KMS-11 (cell line): Measurements from ENCODE around the gene TNNI2.

ENCODE experiments used
- H2AFZ ChIP-seq: fragments of 200-600 bp; sonication (generic); 2 replicates; pipeline ENCODE4 v1.6.1; 2016; ENCODE audit warnings: antibody characterized with exemption, mixed run types, low read depth
- H3K27ac ChIP-seq: fragments of 200-600 bp; sonication (generic); 2 replicates; pipeline ENCODE4 v1.6.1; 2016; ENCODE audit warnings: mild to moderate bottlenecking, mixed run types
- H3K27me3 ChIP-seq: fragments of 200-600 bp; sonication (generic); 2 replicates; pipeline ENCODE4 v1.6.1; 2017; ENCODE audit warnings: mild to moderate bottlenecking, low read depth, mixed run types, moderate library complexity; ENCODE audit not compliant: insufficient read depth
- H3K36me3 ChIP-seq: fragments of 200-600 bp; sonication (generic); 2 replicates; pipeline ENCODE4 v1.6.1; 2017; ENCODE audit warnings: mild to moderate bottlenecking, mixed run types; ENCODE audit not compliant: insufficient read depth
- H3K4me1 ChIP-seq: fragments of 200-600 bp; sonication (generic); 2 replicates; pipeline ENCODE4 v1.6.1; 2016; ENCODE audit warnings: mild to moderate bottlenecking, low read depth, mixed run types; ENCODE audit not compliant: poor library complexity, severe bottlenecking
- H3K4me2 ChIP-seq: fragments of 200-600 bp; sonication (generic); 2 replicates; pipeline ENCODE4 v1.7.0; 2016; ENCODE audit warnings: mild to moderate bottlenecking, mixed run types
- H3K4me3 ChIP-seq: fragments of 200-600 bp; sonication (generic); IDR thresholded peaks from 2 replicates; pipeline ENCODE4 v1.6.1; 2017; ENCODE audit warnings: low read depth, low read length, mixed read lengths; ENCODE audit not compliant: insufficient read depth
- H3K79me2 ChIP-seq: fragments of 200-600 bp; sonication (generic); 2 replicates; pipeline ENCODE4 v1.6.1; 2016; ENCODE audit warnings: low read depth, mixed run types; ENCODE audit not compliant: insufficient read depth
- H3K9ac ChIP-seq: fragments of 200-600 bp; sonication (generic); 2 replicates; pipeline ENCODE4 v1.6.1; 2016; ENCODE audit warnings: mild to moderate bottlenecking, mixed run types
- H4K20me1 ChIP-seq: fragments of 200-600 bp; sonication (generic); 2 replicates; pipeline ENCODE4 v1.6.1; 2016; ENCODE audit warnings: mild to moderate bottlenecking, mixed run types; ENCODE audit not compliant: insufficient read depth
- CTCF ChIP-seq: fragments of 200-600 bp; sonication (generic); conservative IDR thresholded peaks from 2 replicates; pipeline ENCODE4 v1.6.1; 2017; ENCODE audit warnings: low read depth, mild to moderate bottlenecking, antibody characterized with exemption, low read length, moderate library complexity, mixed read lengths

TNNI2 gene

GRCh38 chr11:1836011-1836945 is 2.5 kb upstream of the TNNI2 start:
- Histone ChIP-seq H3K4me3 (no peak overlapping the region), H3K79me2 (no peaks in the 10 kb centered on the region), H4K20me1 (no peaks in the 10 kb centered on the region), H3K4me1 (no peaks in the 10 kb centered on the region), H3K27me3 (peaks cover 75% of the 10 kb centered on the region), H2AFZ (no peak overlapping the region), H3K36me3 (no peaks in the 10 kb centered on the region), H3K4me2 (no peak overlapping the region), H3K9ac (no peak overlapping the region), H3K27ac (no peak overlapping the region)
- no peak for TF ChIP-seq CTCF

DNA sequence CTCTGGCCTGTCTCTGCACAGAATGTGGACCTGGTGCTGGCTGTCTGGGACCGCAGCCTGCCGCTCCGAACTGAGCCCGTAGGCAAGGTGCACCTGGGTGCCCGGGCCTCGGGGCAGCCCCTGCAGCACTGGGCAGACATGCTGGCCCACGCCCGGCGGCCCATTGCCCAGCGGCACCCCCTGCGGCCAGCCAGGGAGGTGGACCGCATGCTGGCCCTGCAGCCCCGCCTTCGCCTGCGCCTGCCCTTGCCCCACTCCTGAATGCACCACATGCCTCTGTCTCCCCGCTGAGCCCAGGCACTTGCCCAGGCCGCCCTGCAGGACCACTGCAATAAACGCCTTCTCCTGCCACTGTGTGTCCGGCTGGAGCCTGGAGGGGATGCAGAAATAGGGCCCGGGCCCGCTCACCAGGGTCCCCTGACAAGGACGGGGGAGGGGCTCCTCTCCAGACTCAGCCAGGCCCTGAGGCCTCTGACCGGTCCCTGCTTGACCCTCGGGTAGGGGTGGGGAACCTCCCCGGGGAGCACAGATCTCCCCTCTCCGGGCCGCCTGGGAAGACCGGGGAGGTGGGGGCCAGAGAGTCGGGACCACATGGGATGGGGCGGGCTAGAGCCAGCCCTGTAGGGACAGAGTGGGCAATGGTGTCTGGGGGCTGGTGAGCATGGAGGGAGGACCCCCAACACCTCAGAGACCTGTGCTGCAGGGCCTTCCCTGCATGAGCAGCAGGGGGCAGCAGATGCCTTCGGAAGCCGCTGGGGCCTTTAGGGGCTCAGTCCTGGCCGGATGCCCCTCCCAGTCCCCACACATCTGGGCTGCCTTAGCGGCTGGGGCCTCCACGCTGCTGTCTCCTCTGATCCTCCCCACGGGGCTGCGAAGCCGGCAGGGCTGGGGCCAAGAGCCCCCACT is 1.4 kb upstream of the TNNI2 start:
- Histone ChIP-seq H3K4me3 (no peak overlapping the region), H4K20me1 (no peaks in the 10 kb centered on the region), H3K9ac (no peak overlapping the region), H2AFZ (no peak overlapping the region), H3K27me3 (peaks cover 75% of the 10 kb centered on the region), H3K79me2 (no peaks in the 10 kb centered on the region), H3K27ac (no peak overlapping the region), H3K36me3 (no peaks in the 10 kb centered on the region), H3K4me2 (no peak overlapping the region), H3K4me1 (no peaks in the 10 kb centered on the region)
- peak; percentile 64; the same call in 1 of the 2 replicates for TF ChIP-seq CTCF

DNA sequence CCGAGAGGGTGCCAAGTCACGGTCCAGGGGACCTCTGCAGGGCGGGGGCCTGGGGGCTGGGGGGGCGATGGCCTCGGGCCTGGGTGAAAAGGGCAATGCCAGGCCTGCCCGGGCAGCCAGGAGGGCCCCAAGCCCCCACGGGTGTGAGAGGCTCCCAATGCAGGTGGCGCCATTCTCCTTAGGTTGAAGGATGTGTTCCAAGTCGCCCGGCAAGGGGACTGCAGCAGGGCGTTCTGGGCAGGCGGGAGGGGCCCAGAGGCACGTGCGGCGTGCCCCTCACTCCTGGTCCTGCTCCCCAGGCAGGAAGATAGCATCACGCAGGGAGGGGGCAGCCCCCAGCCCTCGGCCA is 730 bp upstream of the TNNI2 start:
- no peak for TF ChIP-seq CTCF
- H3K27me3 ChIP-seq: peaks cover 74% of the 10 kb centered on the region
- no peak overlapping the region for H3K4me3 ChIP-seq
- H3K79me2 ChIP-seq: no peaks in the 10 kb centered on the region
- H3K27ac ChIP-seq: no peak overlapping the region
- H3K9ac ChIP-seq: no peak overlapping the region
- H4K20me1 ChIP-seq: no peaks in the 10 kb centered on the region
- no peaks in the 10 kb centered on the region for H3K4me1 ChIP-seq
- no peak overlapping the region for H2AFZ ChIP-seq
- no peaks in the 10 kb centered on the region for H3K36me3 ChIP-seq
- no peak overlapping the region for H3K4me2 ChIP-seq

DNA sequence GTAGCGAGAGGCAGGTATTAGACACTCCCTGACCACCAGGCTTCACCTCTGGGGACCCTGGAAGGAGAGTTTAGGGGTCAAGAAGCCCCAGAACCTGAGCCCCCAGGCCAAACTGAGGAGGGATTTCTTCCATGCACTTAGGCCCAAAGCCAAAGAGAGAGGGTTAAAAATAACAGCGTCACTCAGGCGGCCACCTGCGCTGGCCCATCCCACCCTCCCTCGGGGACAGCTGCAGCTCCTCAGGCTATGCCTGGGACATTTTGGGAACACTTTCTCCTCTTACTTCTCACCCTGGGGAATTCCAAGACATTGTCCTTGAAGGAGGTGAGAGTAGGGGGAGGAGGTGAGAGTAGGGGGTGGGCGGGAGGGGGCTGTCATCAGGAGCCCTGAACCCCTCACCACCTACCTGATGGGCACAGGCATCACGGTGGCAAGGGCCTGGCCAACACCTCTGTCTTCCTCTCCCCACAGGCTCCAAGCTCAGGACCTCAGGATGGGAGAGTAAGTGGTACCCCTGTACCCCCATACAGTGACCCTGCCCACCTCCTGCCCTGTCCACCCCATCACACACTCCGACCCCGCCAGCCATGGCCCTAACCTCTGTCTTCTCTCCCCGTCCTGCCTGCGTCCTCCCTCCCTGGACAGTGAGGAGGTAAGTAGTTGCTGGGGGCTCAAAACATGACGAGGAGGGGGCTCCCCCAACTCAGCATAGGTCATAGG is 583 bp downstream of the TNNI2 start:
- Histone ChIP-seq H3K27ac (no peak overlapping the region), H2AFZ (no peak overlapping the region), H3K4me3 (no peak overlapping the region), H3K9ac (no peak overlapping the region), H4K20me1 (no peaks in the 10 kb centered on the region), H3K79me2 (no peaks in the 10 kb centered on the region), H3K4me2 (no peak overlapping the region), H3K4me1 (no peaks in the 10 kb centered on the region), H3K36me3 (no peaks in the 10 kb centered on the region), H3K27me3 (peaks cover 74% of the 10 kb centered on the region)
- no peak for TF ChIP-seq CTCF
